DOHH2 (cell line): ENCODE data around the gene HOXB6.

ENCODE experiments used
- EZH2phosphoT487 ChIP-seq: fragments of 200-600 bp; sonication (generic); IDR thresholded peaks from 2 replicates; pipeline ENCODE4 v1.6.1; 2017; ENCODE audit warnings: borderline replicate concordance, mild to moderate bottlenecking, antibody characterized with exemption, low read length, moderate library complexity, mixed read lengths
- TF ChIP-seq, protein P1 (sequence below): fragments of 200-600 bp; sonication (generic); IDR thresholded peaks from one replicate; pipeline ENCODE4 v1.5.1; 2014; ENCODE audit warnings: antibody characterized with exemption, mild to moderate bottlenecking, low read depth, low read length; ENCODE audit not compliant: poor library complexity, severe bottlenecking

DNA sequence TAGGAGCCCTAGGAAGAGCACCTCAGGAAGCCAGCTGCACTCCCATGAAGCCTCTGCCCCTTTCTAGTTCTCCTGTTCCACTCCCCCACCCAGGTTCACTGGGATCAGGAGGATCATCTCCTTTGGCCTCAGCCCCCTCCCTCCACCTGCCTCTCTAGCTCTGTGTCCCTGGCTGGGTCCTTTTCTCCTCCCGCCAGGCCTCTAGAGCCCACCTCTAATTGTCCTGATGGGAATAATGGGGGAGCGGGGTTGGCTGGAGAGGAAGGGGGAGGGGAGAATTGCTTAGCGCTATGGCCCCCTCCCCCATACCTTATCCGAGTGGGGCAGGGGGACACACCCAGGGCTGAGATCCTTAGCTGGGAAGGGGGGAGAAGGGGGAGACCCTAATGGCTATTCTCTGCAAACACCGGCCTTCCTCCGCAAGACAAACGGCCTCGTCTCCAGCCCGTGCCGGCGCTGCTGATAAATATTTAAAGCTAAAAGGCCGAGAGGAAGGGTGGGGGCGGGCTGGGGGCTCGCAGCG is 5.0 kb upstream of the HOXB6 start:
- TF ChIP-seq, protein P1, sequence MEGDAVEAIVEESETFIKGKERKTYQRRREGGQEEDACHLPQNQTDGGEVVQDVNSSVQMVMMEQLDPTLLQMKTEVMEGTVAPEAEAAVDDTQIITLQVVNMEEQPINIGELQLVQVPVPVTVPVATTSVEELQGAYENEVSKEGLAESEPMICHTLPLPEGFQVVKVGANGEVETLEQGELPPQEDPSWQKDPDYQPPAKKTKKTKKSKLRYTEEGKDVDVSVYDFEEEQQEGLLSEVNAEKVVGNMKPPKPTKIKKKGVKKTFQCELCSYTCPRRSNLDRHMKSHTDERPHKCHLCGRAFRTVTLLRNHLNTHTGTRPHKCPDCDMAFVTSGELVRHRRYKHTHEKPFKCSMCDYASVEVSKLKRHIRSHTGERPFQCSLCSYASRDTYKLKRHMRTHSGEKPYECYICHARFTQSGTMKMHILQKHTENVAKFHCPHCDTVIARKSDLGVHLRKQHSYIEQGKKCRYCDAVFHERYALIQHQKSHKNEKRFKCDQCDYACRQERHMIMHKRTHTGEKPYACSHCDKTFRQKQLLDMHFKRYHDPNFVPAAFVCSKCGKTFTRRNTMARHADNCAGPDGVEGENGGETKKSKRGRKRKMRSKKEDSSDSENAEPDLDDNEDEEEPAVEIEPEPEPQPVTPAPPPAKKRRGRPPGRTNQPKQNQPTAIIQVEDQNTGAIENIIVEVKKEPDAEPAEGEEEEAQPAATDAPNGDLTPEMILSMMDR: no peak
- TF ChIP-seq EZH2phosphoT487: no peak
